Trophoblast cell (in vitro differentiated cells and primary cell): ENCODE data around the gene AIRE.

Source experiments
- DNase-seq, 2 donors: peaks; one replicate each; pipeline ENCODE4 v3.0.0-alpha.2; 2016
- H2AFZ ChIP-seq: 2 replicates; pipeline ENCODE4 v1.6.1; 2013; ENCODE audit warnings: low read length, moderate library complexity, mild to moderate bottlenecking; ENCODE audit not compliant: insufficient read depth, poor library complexity
- H2AK5ac ChIP-seq: 2 replicates; pipeline ENCODE4 v1.6.1; 2013; ENCODE audit warnings: mild to moderate bottlenecking, low read length
- H2BK120ac ChIP-seq: 2 replicates; pipeline ENCODE4 v1.6.1; 2013; ENCODE audit warnings: low read length, mild to moderate bottlenecking, moderate library complexity; ENCODE audit not compliant: insufficient read depth, poor library complexity
- H2BK12ac ChIP-seq: 2 replicates; pipeline ENCODE4 v1.6.1; 2013; ENCODE audit warnings: mild to moderate bottlenecking, low read length, moderate library complexity
- H2BK5ac ChIP-seq: 2 replicates; pipeline ENCODE4 v1.6.1; 2013; ENCODE audit warnings: low read length, low read depth, moderate library complexity, mild to moderate bottlenecking; ENCODE audit not compliant: poor library complexity
- H3K14ac ChIP-seq: 2 replicates; pipeline ENCODE4 v1.6.1; 2013; ENCODE audit warnings: mild to moderate bottlenecking, low read length
- H3K18ac ChIP-seq: 2 replicates; pipeline ENCODE4 v1.6.1; 2013; ENCODE audit warnings: mild to moderate bottlenecking, low read length
- H3K23ac ChIP-seq: 2 replicates; pipeline ENCODE4 v1.6.1; 2013; ENCODE audit warnings: low read length
- H3K27ac ChIP-seq: 2 replicates; pipeline ENCODE4 v1.5.1; 2013; ENCODE audit warnings: low read depth, mild to moderate bottlenecking, inconsistent platforms, low read length, moderate library complexity
- H3K27me3 ChIP-seq: 2 replicates; pipeline ENCODE4 v1.6.1; 2013; ENCODE audit warnings: inconsistent platforms, mild to moderate bottlenecking, low read length, moderate library complexity; ENCODE audit not compliant: insufficient read depth
- H3K36me3 ChIP-seq, 2 experiments: 1 replicate in 1 of 2; 2 replicates in 1 of 2; pipeline ENCODE4 v1.6.1; 2013; ENCODE audit warnings: low read length in 2 of 2, mild to moderate bottlenecking in 2 of 2, moderate library complexity in 1 of 2; ENCODE audit not compliant: insufficient read depth in 2 of 2, control insufficient read depth in 1 of 2
- H3K4ac ChIP-seq: 2 replicates; pipeline ENCODE4 v1.6.1; 2013; ENCODE audit warnings: low read depth, mild to moderate bottlenecking, low read length, moderate library complexity
- H3K4me1 ChIP-seq, 2 experiments: 1 replicate in 1 of 2; 2 replicates in 1 of 2; pipeline ENCODE4 v1.6.1; 2013; ENCODE audit warnings: low read length in 2 of 2, mild to moderate bottlenecking in 2 of 2, moderate library complexity in 1 of 2; ENCODE audit not compliant: insufficient read depth in 2 of 2, control insufficient read depth in 1 of 2
- H3K4me2 ChIP-seq: 2 replicates; pipeline ENCODE4 v1.6.1; 2013; ENCODE audit warnings: inconsistent platforms, mild to moderate bottlenecking, low read length, moderate library complexity
- H3K4me3 ChIP-seq: 2 replicates; pipeline ENCODE4 v1.5.1; 2013; ENCODE audit warnings: mild to moderate bottlenecking, low read depth, low read length, inconsistent platforms
- H3K79me1 ChIP-seq: one replicate; pipeline ENCODE4 v1.6.1; 2013; ENCODE audit warnings: low read length
- H3K79me2 ChIP-seq: 2 replicates; pipeline ENCODE4 v1.6.1; 2013; ENCODE audit warnings: low read length, mild to moderate bottlenecking; ENCODE audit not compliant: control insufficient read depth, insufficient read depth, poor library complexity
- H3K9ac ChIP-seq: 2 replicates; pipeline ENCODE4 v1.6.1; 2013; ENCODE audit warnings: mild to moderate bottlenecking, low read length
- H3K9me3 ChIP-seq: 2 replicates; pipeline ENCODE4 v1.6.1; 2013; ENCODE audit warnings: low read depth, mild to moderate bottlenecking, control low read depth, inconsistent platforms, low read length; ENCODE audit not compliant: insufficient read depth
- H4K12ac ChIP-seq: 2 replicates; pipeline ENCODE4 v1.6.1; 2013; ENCODE audit warnings: low read depth, mild to moderate bottlenecking, low read length, moderate library complexity
- H4K8ac ChIP-seq: 2 replicates; pipeline ENCODE4 v1.6.1; 2013; ENCODE audit warnings: low read depth, mild to moderate bottlenecking, low read length, moderate library complexity
- H4K91ac ChIP-seq: one replicate; pipeline ENCODE4 v1.6.1; 2013; ENCODE audit warnings: low read depth, mild to moderate bottlenecking, low read length, moderate library complexity
- WGBS: extraction: QIAGEN DNeasy Blood & Tissue Kit; methylation state at CpG from one replicate; pipeline ENCODE4 v1.1.7; 2013; ENCODE audit warnings: missing lambda C conversion rate; ENCODE audit not compliant: insufficient read length, insufficient coverage; ENCODE audit errors: extremely low coverage; 5-methylcytosine and 5-hydroxymethylcytosine counted together

Gene AIRE

DNA sequence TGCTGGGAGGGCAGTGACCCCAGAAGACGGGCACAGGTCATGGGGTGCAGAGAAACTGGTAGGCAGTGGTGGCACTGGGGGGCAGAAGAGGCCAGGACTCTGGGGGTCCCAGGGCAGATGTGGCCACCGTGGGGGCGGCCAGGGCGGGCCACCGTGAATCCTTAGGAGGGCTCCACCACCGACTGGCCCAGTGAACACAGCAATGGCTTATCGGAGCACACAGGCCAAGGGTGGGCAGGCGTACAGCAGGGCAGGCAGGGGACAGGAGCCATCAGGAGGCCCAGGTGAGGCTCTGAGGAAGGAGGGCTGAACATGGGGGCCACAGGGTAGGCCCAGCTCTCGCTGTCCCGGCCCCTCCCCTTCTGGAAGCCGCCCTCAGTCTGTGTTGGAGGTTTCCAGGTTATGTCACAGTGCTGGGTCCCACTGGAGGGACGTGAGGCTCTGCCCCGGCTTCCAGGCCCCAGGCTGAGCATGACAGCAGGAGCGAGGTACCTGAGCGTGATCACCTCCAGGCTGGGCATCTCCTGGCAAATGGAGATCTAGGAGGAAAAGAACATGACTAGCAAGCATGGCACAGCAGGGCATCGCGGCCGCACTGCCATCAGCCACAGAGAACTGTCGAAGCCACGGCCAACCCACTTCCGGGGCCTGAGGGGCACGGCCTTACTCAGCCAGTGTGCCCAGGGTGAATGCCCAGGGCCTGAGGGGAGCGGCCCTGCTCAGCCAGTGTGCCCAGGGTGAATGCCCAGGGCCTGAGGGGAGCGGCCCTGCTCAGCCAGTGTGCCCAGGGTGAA lies 49.8 kb downstream of the AIRE start:
- H3K4me2 ChIP-seq = no peak overlapping the region
- H3K4me1 ChIP-seq = peaks cover 4 to 6% of the 10 kb centered on the region in 2 experiments
- no peak overlapping the region for H4K8ac ChIP-seq
- no peak overlapping the region for H2BK12ac ChIP-seq
- no peaks in the 10 kb centered on the region for H3K9me3 ChIP-seq
- no peak overlapping the region for H4K91ac ChIP-seq
- H3K79me2 ChIP-seq = peaks cover 5% of the 10 kb centered on the region
- H3K4ac ChIP-seq = no peak overlapping the region
- no peak overlapping the region for H2BK120ac ChIP-seq
- H3K27ac ChIP-seq = no peak overlapping the region
- H2BK5ac ChIP-seq = no peak overlapping the region
- no peak overlapping the region for H2AK5ac ChIP-seq
- no peak overlapping the region for H4K12ac ChIP-seq
- no peak for DNase-seq
- no peak overlapping the region for H3K14ac ChIP-seq
- peaks cover 8 to 11% of the 10 kb centered on the region in 2 experiments for H3K36me3 ChIP-seq
- no peak overlapping the region for H3K4me3 ChIP-seq
- H3K27me3 ChIP-seq = no peaks in the 10 kb centered on the region
- WGBS = no CpG with 5 or more reads among the region's 24 CpGs
- H3K23ac ChIP-seq = no peak overlapping the region
- peaks cover 8% of the 10 kb centered on the region for H3K79me1 ChIP-seq
- no peak overlapping the region for H2AFZ ChIP-seq
- no peak overlapping the region for H3K9ac ChIP-seq
- no peak overlapping the region for H3K18ac ChIP-seq

DNA sequence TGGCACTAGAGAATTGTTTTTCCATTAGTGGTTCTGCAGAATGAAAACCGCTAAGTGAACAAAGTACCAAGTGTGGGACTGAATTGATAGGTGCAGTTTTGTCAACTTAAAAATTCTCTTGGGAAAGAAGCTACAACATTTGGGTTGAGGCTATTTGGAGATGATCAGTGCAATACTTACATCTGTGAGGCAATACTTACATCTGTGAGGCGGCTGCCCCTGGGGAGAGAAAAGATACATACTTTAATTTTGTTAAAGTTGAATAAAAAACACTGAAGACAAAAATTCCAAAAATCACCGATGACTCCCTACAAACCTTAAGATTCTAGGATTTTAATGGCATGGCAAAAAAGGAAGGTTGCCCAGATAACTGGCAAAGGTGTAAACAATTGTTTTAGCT lies 51.8 kb downstream of the AIRE start:
- no peak overlapping the region for H3K23ac ChIP-seq
- no peak overlapping the region for H4K91ac ChIP-seq
- H2AFZ ChIP-seq = no peak overlapping the region
- no peak overlapping the region for H3K9ac ChIP-seq
- no peak overlapping the region for H2AK5ac ChIP-seq
- no peaks in the 10 kb centered on the region for H3K9me3 ChIP-seq
- no peak overlapping the region for H2BK12ac ChIP-seq
- H3K79me2 ChIP-seq = peaks cover 5% of the 10 kb centered on the region
- H3K4me1 ChIP-seq = peaks cover 4 to 6% of the 10 kb centered on the region in 2 experiments
- peaks cover 8% of the 10 kb centered on the region for H3K79me1 ChIP-seq
- no peaks in the 10 kb centered on the region for H3K27me3 ChIP-seq
- no peak overlapping the region for H3K4me3 ChIP-seq
- H4K8ac ChIP-seq = no peak overlapping the region
- no peak overlapping the region for H3K14ac ChIP-seq
- no CpG with 5 or more reads among the region's 3 CpGs for WGBS
- H3K36me3 ChIP-seq = peaks cover 8 to 11% of the 10 kb centered on the region in 2 experiments
- no peak overlapping the region for H2BK120ac ChIP-seq
- no peak overlapping the region for H4K12ac ChIP-seq
- H3K27ac ChIP-seq = no peak overlapping the region
- no peak overlapping the region for H3K4me2 ChIP-seq
- no peak for DNase-seq
- no peak overlapping the region for H3K18ac ChIP-seq
- H2BK5ac ChIP-seq = no peak overlapping the region
- H3K4ac ChIP-seq = no peak overlapping the region

DNA sequence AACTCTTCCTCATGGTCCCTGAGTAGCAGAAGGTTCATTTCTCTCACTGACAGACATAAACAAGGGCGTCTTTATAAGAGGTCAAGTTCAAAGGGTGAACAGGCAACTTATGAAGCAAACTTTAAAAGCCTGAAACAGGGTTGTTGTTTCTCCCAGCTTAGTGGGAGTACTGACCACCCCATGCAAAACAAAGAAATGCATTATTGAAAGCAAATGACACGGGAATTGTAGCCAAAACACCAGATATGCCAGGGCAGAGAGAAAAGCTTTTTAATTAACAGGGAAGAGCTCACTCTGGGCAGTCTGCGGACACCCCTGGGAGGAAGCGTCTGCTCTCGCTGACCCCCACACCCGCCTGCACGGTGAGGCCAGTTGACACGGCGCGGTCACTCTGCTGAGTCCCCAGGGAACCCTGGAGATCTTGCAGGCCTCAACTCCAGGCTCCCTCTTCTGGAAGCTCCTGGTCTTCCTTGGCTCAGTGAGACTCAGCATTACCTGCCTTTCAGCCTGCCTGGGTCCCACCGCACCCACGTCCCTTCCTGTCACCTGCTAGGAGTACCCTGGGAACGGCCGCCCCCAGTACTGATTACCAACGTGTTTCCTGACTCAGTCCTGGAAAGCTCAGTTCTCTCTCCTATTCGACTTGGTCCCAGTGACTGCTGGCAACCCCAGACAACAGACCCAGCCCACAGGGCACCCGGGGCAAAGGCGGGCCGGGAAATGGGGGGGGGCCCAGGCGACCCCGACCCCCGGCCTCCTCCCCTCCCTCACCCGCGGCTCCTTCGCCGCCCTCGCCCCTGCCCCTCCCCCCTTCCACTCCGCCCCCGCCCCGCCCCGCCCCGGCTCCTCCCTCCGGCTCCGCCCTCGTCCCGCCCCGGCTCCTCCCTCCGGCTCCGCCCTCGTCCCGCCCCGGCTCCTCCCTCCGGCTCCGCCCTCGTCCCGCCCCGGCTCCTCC lies 52.5 kb downstream of the AIRE start:
- peak; percentile 35 to 54 for DNase-seq
- Histone ChIP-seq H3K4me3 (peak overlapping the region; percentile 69), H3K27ac (peak overlapping the region; percentile 1), H3K18ac (no peak overlapping the region), H2AK5ac (no peak overlapping the region), H3K14ac (no peak overlapping the region), H3K9me3 (no peaks in the 10 kb centered on the region), H2BK120ac (no peak overlapping the region), H2AFZ (no peak overlapping the region), H2BK12ac (no peak overlapping the region), H3K4ac (no peak overlapping the region), H3K79me2 (peaks cover 5% of the 10 kb centered on the region), H4K12ac (peak overlapping the region; percentile 40), H3K9ac (no peak overlapping the region), H2BK5ac (no peak overlapping the region), H3K23ac (no peak overlapping the region), H4K91ac (no peak overlapping the region), H3K27me3 (no peaks in the 10 kb centered on the region), H4K8ac (peak overlapping the region; percentile 8), H3K4me2 (peak overlapping the region; percentile 80), H3K79me1 (peaks cover 8% of the 10 kb centered on the region), H3K36me3 (peaks cover 8 to 11% of the 10 kb centered on the region in 2 experiments), H3K4me1 (peaks cover 4 to 9% of the 10 kb centered on the region in 2 experiments)
- WGBS = no CpG with 5 or more reads among the region's 47 CpGs
